ENCODE results near the gene PIP4K2A.
A peak's percentile ranks its signal among the peaks of the same experiment; 100 is the strongest.

Gene PIP4K2A

GRCh38 chr10:22599636-22600228 lies 114.6 kb downstream of the PIP4K2A start:
- H3K79me2 ChIP-seq (ENCODE audit: control insufficient read depth, insufficient read depth, low read length, unreplicated experiment) = no peaks in the 10 kb centered on the region
- peak overlapping the region; percentile 42; the same call in 1 of the 2 replicates for H3K4me3 ChIP-seq (ENCODE audit: low read depth, low read length)
- H3K4me1 ChIP-seq (ENCODE audit: control insufficient read depth, insufficient read depth, low read length, unreplicated experiment) = peaks cover 15% of the 10 kb centered on the region
- peak overlapping the region; percentile 69 for H3K27ac ChIP-seq (ENCODE audit: low read depth, low read length)
- H3K36me3 ChIP-seq (ENCODE audit: insufficient read depth, low read length) = no peaks in the 10 kb centered on the region
- no peaks in the 10 kb centered on the region for H3K27me3 ChIP-seq (ENCODE audit: insufficient read depth, low read length)
- H2AFZ ChIP-seq (ENCODE audit: low read length, unreplicated experiment) = no peak overlapping the region

DNA sequence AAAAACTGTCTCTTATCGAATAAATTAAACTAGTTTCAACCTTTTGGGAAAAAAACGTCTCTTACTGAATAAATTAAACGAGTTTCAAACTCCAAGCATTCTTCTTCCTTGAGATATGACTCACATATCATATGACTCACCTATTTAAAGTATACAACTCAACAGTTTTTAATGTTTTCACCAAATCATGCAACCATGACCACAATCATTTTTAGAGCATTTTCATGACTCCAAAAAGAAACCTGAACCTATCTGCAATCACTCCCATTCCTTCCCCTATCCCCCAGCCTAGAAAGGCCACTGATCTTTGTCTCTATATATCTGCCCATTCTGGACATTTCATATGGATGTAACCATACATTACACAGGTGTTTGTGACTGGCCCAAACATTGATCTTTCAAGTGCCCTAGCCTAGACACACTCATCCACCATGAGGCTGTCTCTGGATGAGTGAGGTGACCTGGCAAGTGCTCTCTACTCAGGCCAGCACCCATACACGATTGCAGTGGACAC lies 115.3 kb downstream of the PIP4K2A start:
- Histone ChIP-seq H3K79me2 (ENCODE audit: control insufficient read depth, insufficient read depth, low read length, unreplicated experiment) (no peaks in the 10 kb centered on the region), H3K4me1 (ENCODE audit: control insufficient read depth, insufficient read depth, low read length, unreplicated experiment) (peaks cover 15% of the 10 kb centered on the region), H3K27me3 (ENCODE audit: insufficient read depth, low read length) (no peaks in the 10 kb centered on the region), H3K27ac (ENCODE audit: low read depth, low read length) (peak overlapping the region; percentile 69), H2AFZ (ENCODE audit: low read length, unreplicated experiment) (no peak overlapping the region), H3K4me3 (ENCODE audit: low read depth, low read length) (peak overlapping the region; percentile 42; the same call in 1 of the 2 replicates), H3K36me3 (ENCODE audit: insufficient read depth, low read length) (no peaks in the 10 kb centered on the region)

GRCh38 chr10:22598478-22598877 lies 115.9 kb downstream of the PIP4K2A start:
- Histone ChIP-seq H3K27me3 (ENCODE audit: insufficient read depth, low read length) (no peaks in the 10 kb centered on the region), H2AFZ (ENCODE audit: low read length, unreplicated experiment) (no peak overlapping the region), H3K27ac (ENCODE audit: low read depth, low read length) (peak overlapping the region; percentile 37), H3K79me2 (ENCODE audit: control insufficient read depth, insufficient read depth, low read length, unreplicated experiment) (no peaks in the 10 kb centered on the region), H3K36me3 (ENCODE audit: insufficient read depth, low read length) (no peaks in the 10 kb centered on the region), H3K4me3 (ENCODE audit: low read depth, low read length) (no peak overlapping the region), H3K4me1 (ENCODE audit: control insufficient read depth, insufficient read depth, low read length, unreplicated experiment) (peaks cover 15% of the 10 kb centered on the region)

GRCh38 chr10:22597138-22597537 lies 117.2 kb downstream of the PIP4K2A start:
- no peak overlapping the region for H3K27ac ChIP-seq (ENCODE audit: low read depth, low read length)
- H3K27me3 ChIP-seq (ENCODE audit: insufficient read depth, low read length) = no peaks in the 10 kb centered on the region
- H3K79me2 ChIP-seq (ENCODE audit: control insufficient read depth, insufficient read depth, low read length, unreplicated experiment) = no peaks in the 10 kb centered on the region
- H3K36me3 ChIP-seq (ENCODE audit: insufficient read depth, low read length) = no peaks in the 10 kb centered on the region
- H3K4me3 ChIP-seq (ENCODE audit: low read depth, low read length) = no peak overlapping the region
- no peak overlapping the region for H2AFZ ChIP-seq (ENCODE audit: low read length, unreplicated experiment)
- H3K4me1 ChIP-seq (ENCODE audit: control insufficient read depth, insufficient read depth, low read length, unreplicated experiment) = peaks cover 15% of the 10 kb centered on the region

- H3K4me3 ChIP-seq (ENCODE audit: low read depth, low read length) = no peak overlapping the region
- H3K36me3 ChIP-seq (ENCODE audit: insufficient read depth, low read length) = no peaks in the 10 kb centered on the region
- H3K27me3 ChIP-seq (ENCODE audit: insufficient read depth, low read length) = no peaks in the 10 kb centered on the region
- no peaks in the 10 kb centered on the region for H3K79me2 ChIP-seq (ENCODE audit: control insufficient read depth, insufficient read depth, low read length, unreplicated experiment)
- peaks cover 5% of the 10 kb centered on the region for H3K4me1 ChIP-seq (ENCODE audit: control insufficient read depth, insufficient read depth, low read length, unreplicated experiment)
- H2AFZ ChIP-seq (ENCODE audit: low read length, unreplicated experiment) = no peak overlapping the region
- H3K27ac ChIP-seq (ENCODE audit: low read depth, low read length) = no peak overlapping the region
These were observed 120.7 kb downstream of the PIP4K2A start for GRCh38 chr10:22593636-22594198.

- Histone ChIP-seq H2AFZ (ENCODE audit: low read length, unreplicated experiment) (no peak overlapping the region), H3K4me3 (ENCODE audit: low read depth, low read length) (no peak overlapping the region), H3K79me2 (ENCODE audit: control insufficient read depth, insufficient read depth, low read length, unreplicated experiment) (no peaks in the 10 kb centered on the region), H3K27me3 (ENCODE audit: insufficient read depth, low read length) (no peaks in the 10 kb centered on the region), H3K36me3 (ENCODE audit: insufficient read depth, low read length) (no peaks in the 10 kb centered on the region), H3K27ac (ENCODE audit: low read depth, low read length) (no peak overlapping the region), H3K4me1 (ENCODE audit: control insufficient read depth, insufficient read depth, low read length, unreplicated experiment) (no peaks in the 10 kb centered on the region)
These were observed 121.4 kb downstream of the PIP4K2A start for GRCh38 chr10:22593026-22593425.

GRCh38 chr10:22589851-22590514 lies 124.4 kb downstream of the PIP4K2A start:
- Histone ChIP-seq H2AFZ (ENCODE audit: low read length, unreplicated experiment) (no peak overlapping the region), H3K4me3 (ENCODE audit: low read depth, low read length) (no peak overlapping the region), H3K4me1 (ENCODE audit: control insufficient read depth, insufficient read depth, low read length, unreplicated experiment) (no peaks in the 10 kb centered on the region), H3K36me3 (ENCODE audit: insufficient read depth, low read length) (no peaks in the 10 kb centered on the region), H3K27me3 (ENCODE audit: insufficient read depth, low read length) (no peaks in the 10 kb centered on the region), H3K79me2 (ENCODE audit: control insufficient read depth, insufficient read depth, low read length, unreplicated experiment) (no peaks in the 10 kb centered on the region), H3K27ac (ENCODE audit: low read depth, low read length) (no peak overlapping the region)

- no peaks in the 10 kb centered on the region for H3K36me3 ChIP-seq (ENCODE audit: insufficient read depth, low read length)
- H2AFZ ChIP-seq (ENCODE audit: low read length, unreplicated experiment) = no peak overlapping the region
- H3K4me3 ChIP-seq (ENCODE audit: low read depth, low read length) = no peak overlapping the region
- no peak overlapping the region for H3K27ac ChIP-seq (ENCODE audit: low read depth, low read length)
- H3K79me2 ChIP-seq (ENCODE audit: control insufficient read depth, insufficient read depth, low read length, unreplicated experiment) = no peaks in the 10 kb centered on the region
- no peaks in the 10 kb centered on the region for H3K4me1 ChIP-seq (ENCODE audit: control insufficient read depth, insufficient read depth, low read length, unreplicated experiment)
- H3K27me3 ChIP-seq (ENCODE audit: insufficient read depth, low read length) = no peaks in the 10 kb centered on the region
These were observed 125.9 kb downstream of the PIP4K2A start for GRCh38 chr10:22588462-22588861.

DNA sequence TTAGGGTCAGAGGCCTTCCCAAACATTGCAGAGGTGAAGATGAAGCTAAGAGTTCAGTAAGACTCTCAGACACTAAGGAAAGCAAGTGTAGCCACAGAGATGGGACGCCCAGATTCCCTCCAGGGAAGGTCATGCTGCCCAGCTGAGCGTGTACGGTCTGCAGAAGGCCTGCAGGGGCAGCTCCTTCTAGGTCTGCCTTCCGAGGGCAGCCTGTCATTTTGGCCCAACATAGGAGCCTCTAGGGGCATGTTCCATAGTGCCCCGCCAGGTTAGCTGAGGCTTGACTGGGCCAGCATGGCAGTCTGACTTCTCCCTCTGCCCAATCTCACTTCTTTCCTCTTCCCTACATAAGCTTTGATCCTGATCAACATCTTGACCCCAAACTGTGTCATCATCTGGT lies 130.7 kb downstream of the PIP4K2A start:
- Histone ChIP-seq H3K4me3 (ENCODE audit: low read depth, low read length) (no peak overlapping the region), H3K36me3 (ENCODE audit: insufficient read depth, low read length) (no peaks in the 10 kb centered on the region), H3K27me3 (ENCODE audit: insufficient read depth, low read length) (no peaks in the 10 kb centered on the region)

DNA sequence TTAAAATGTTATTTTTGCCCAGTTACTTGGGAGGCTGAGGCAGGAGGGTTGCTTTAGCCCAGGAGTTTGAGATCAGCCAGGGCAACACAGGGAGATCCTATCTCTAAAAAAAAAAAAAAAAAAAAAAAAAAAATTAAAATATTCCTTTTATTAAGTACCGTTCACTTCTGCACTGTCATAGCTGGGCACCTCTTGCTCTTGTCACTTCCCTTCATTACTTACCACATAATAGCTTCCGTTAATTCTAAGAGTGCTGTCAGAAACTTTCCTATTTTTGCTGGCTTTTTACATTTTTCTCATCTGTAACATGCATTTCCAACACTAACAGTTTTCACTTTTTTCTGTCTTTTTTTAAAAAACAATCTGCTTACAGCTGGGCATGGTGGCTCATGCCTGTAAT lies 132.9 kb downstream of the PIP4K2A start:
- Histone ChIP-seq H3K36me3 (ENCODE audit: insufficient read depth, low read length) (no peaks in the 10 kb centered on the region), H3K27ac (ENCODE audit: low read depth, low read length) (no peak overlapping the region), H3K79me2 (ENCODE audit: control insufficient read depth, insufficient read depth, low read length, unreplicated experiment) (no peaks in the 10 kb centered on the region), H3K4me3 (ENCODE audit: low read depth, low read length) (no peak overlapping the region), H2AFZ (ENCODE audit: low read length, unreplicated experiment) (no peak overlapping the region), H3K27me3 (ENCODE audit: insufficient read depth, low read length) (no peaks in the 10 kb centered on the region), H3K4me1 (ENCODE audit: control insufficient read depth, insufficient read depth, low read length, unreplicated experiment) (no peaks in the 10 kb centered on the region)

More for the DNA sequence above, 130.7 kb downstream of the PIP4K2A start:
- no peak overlapping the region for H2AFZ ChIP-seq (ENCODE audit: low read length, unreplicated experiment)
- no peak overlapping the region for H3K27ac ChIP-seq (ENCODE audit: low read depth, low read length)
- no peaks in the 10 kb centered on the region for H3K4me1 ChIP-seq (ENCODE audit: control insufficient read depth, insufficient read depth, low read length, unreplicated experiment)
- no peaks in the 10 kb centered on the region for H3K79me2 ChIP-seq (ENCODE audit: control insufficient read depth, insufficient read depth, low read length, unreplicated experiment)

GRCh38 chr10:22580711-22581110 lies 133.7 kb downstream of the PIP4K2A start:
- no peaks in the 10 kb centered on the region for H3K79me2 ChIP-seq (ENCODE audit: control insufficient read depth, insufficient read depth, low read length, unreplicated experiment)
- no peaks in the 10 kb centered on the region for H3K4me1 ChIP-seq (ENCODE audit: control insufficient read depth, insufficient read depth, low read length, unreplicated experiment)
- H3K4me3 ChIP-seq (ENCODE audit: low read depth, low read length) = no peak overlapping the region
- no peaks in the 10 kb centered on the region for H3K36me3 ChIP-seq (ENCODE audit: insufficient read depth, low read length)
- H3K27ac ChIP-seq (ENCODE audit: low read depth, low read length) = no peak overlapping the region
- H2AFZ ChIP-seq (ENCODE audit: low read length, unreplicated experiment) = no peak overlapping the region
- H3K27me3 ChIP-seq (ENCODE audit: insufficient read depth, low read length) = no peaks in the 10 kb centered on the region

Data from ACC112 (cell line).